HPDE6-E6E7 (cell line): ENCODE data around the gene STK32C.
A peak's percentile ranks its signal among the peaks of the same experiment; 100 is the strongest.
"Not testable (repeated sequence)": the region's sequence is repeated elsewhere in the genome, so short reads cannot be mapped to it uniquely, and the experiment has no call there.

ENCODE experiments used
- DNase-seq: peaks from one replicate; pipeline ENCODE4 v3.0.0; 2011; ENCODE audit warnings: missing footprints; ENCODE audit errors: extremely low spot score

STK32C gene

GRCh38 chr10:132267916-132268315, 39.8 kb downstream of the STK32C start:
- not testable (repeated sequence) for DNase-seq

- DNase-seq = no peak
Observed at GRCh38 chr10:132266594-132267161, 41.1 kb downstream of the STK32C start.

- no peak for DNase-seq
Observed at GRCh38 chr10:132265890-132266496, 41.8 kb downstream of the STK32C start.

- no peak for DNase-seq
Observed at GRCh38 chr10:132264966-132265889, 42.5 kb downstream of the STK32C start.

- no peak for DNase-seq
Observed at GRCh38 chr10:132264306-132264950, 43.3 kb downstream of the STK32C start.

- DNase-seq = no peak
Observed at GRCh38 chr10:132263866-132264265, 43.9 kb downstream of the STK32C start.

- no peak for DNase-seq
Observed at GRCh38 chr10:132259702-132260482, 47.9 kb downstream of the STK32C start.

- no peak for DNase-seq
Observed at GRCh38 chr10:132258423-132258822, 49.3 kb downstream of the STK32C start.

- no peak for DNase-seq
Observed at GRCh38 chr10:132257907-132258306, 49.8 kb downstream of the STK32C start.

GRCh38 chr10:132257271-132257670, 50.5 kb downstream of the STK32C start:
- DNase-seq = peak; percentile 27

- no peak for DNase-seq
Observed at GRCh38 chr10:132256866-132257265, 50.9 kb downstream of the STK32C start.

- no peak for DNase-seq
Observed at GRCh38 chr10:132255489-132256344, 52.0 kb downstream of the STK32C start.

- DNase-seq = no peak
Observed at GRCh38 chr10:132254841-132255240, 52.9 kb downstream of the STK32C start.

- DNase-seq = no peak
Observed at GRCh38 chr10:132253092-132253687, 54.6 kb downstream of the STK32C start.

GRCh38 chr10:132252412-132252811, 55.3 kb downstream of the STK32C start:
- no peak for DNase-seq

GRCh38 chr10:132251928-132252327, 55.8 kb downstream of the STK32C start:
- DNase-seq = no peak

- no peak for DNase-seq
Observed at GRCh38 chr10:132250481-132251475, 57.0 kb downstream of the STK32C start.

- no peak for DNase-seq
Observed at GRCh38 chr10:132249824-132250375, 57.9 kb downstream of the STK32C start.
